ENCODE measurements around the gene NCKAP5.

- no peak for TF ChIP-seq POLR2AphosphoS5 (IDR thresholded peaks at IDR 0.05)
- TF ChIP-seq, protein P1, sequence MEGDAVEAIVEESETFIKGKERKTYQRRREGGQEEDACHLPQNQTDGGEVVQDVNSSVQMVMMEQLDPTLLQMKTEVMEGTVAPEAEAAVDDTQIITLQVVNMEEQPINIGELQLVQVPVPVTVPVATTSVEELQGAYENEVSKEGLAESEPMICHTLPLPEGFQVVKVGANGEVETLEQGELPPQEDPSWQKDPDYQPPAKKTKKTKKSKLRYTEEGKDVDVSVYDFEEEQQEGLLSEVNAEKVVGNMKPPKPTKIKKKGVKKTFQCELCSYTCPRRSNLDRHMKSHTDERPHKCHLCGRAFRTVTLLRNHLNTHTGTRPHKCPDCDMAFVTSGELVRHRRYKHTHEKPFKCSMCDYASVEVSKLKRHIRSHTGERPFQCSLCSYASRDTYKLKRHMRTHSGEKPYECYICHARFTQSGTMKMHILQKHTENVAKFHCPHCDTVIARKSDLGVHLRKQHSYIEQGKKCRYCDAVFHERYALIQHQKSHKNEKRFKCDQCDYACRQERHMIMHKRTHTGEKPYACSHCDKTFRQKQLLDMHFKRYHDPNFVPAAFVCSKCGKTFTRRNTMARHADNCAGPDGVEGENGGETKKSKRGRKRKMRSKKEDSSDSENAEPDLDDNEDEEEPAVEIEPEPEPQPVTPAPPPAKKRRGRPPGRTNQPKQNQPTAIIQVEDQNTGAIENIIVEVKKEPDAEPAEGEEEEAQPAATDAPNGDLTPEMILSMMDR (IDR thresholded peaks at IDR 0.05), result no peak
These were observed 605.1 kb downstream of the NCKAP5 start for GRCh38 chr2:132963161-132963560.

Measured in upper lobe of left lung (tissue), 4 donors.